Islet precursor cell (in vitro differentiated cells): ENCODE measurements around the gene TBATA.

ENCODE experiments used
- DNase-seq: peaks from one replicate; pipeline ENCODE4 v3.0.0-alpha.2; 2018

TBATA gene

GRCh38 chr10:70742537-70743429 is 42.4 kb downstream of the TBATA start:
- DNase-seq: no peak

GRCh38 chr10:70740406-70741288 is 44.5 kb downstream of the TBATA start:
- DNase-seq: peak; percentile 66

- no peak for DNase-seq
Measured at GRCh38 chr10:70738761-70739121, 46.4 kb downstream of the TBATA start.

GRCh38 chr10:70738006-70738760 is 47.0 kb downstream of the TBATA start:
- DNase-seq: no peak

- DNase-seq: no peak
Measured at GRCh38 chr10:70737250-70737649, 47.9 kb downstream of the TBATA start.

GRCh38 chr10:70736525-70736924 is 48.7 kb downstream of the TBATA start:
- no peak for DNase-seq

GRCh38 chr10:70735161-70735560 is 50.0 kb downstream of the TBATA start:
- no peak for DNase-seq

GRCh38 chr10:70733051-70733450 is 52.1 kb downstream of the TBATA start:
- DNase-seq: no peak

GRCh38 chr10:70732569-70732968 is 52.6 kb downstream of the TBATA start:
- no peak for DNase-seq

GRCh38 chr10:70730955-70731354 is 54.2 kb downstream of the TBATA start:
- DNase-seq: no peak

- DNase-seq: no peak
Measured at GRCh38 chr10:70729763-70730357, 55.3 kb downstream of the TBATA start.

GRCh38 chr10:70728328-70728727 is 56.8 kb downstream of the TBATA start:
- no peak for DNase-seq

GRCh38 chr10:70726909-70727495 is 58.2 kb downstream of the TBATA start:
- no peak for DNase-seq

- DNase-seq: peak; percentile 79
Measured at GRCh38 chr10:70723771-70724170, 61.4 kb downstream of the TBATA start.

- peak; percentile 94 for DNase-seq
Measured at GRCh38 chr10:70722820-70723424, 62.3 kb downstream of the TBATA start.
